Spleen (tissue), 7 donors: ENCODE results near the gene UGCG.

Experiments
- POLR2A ChIP-seq, 3 donors: fragments of 450-650 bp; IDR thresholded peaks; one replicate each; pipeline ENCODE4 v1.5.1; 2017; ENCODE audit warnings: antibody characterized with exemption in 3 of 3, mild to moderate bottlenecking in 1 of 3
- TF ChIP-seq, protein P1 (sequence below), 11 experiments: fragments of 200-600 bp in 7 of 11; fragments of 450-650 bp in 4 of 11; sonication (generic) in 4 of 11; IDR thresholded peaks in 8 of 11; conservative IDR thresholded peaks in 3 of 11; 1 replicate in 7 of 11; 2 replicates in 4 of 11; pipeline versions ENCODE4 v1.4.0 to v1.8.0; 2016 to 2021; ENCODE audit warnings: antibody characterized with exemption in 11 of 11, inconsistent platforms in 4 of 11, mild to moderate bottlenecking in 1 of 11
- donor health status: DM: no; HTN: no; CAD: no; lungs with moderate emphysema.
- donor health status: DM: no; HTN: no; CAD: no.
- donor health status: DM: no; HTN: no; CAD: no.

DNA sequence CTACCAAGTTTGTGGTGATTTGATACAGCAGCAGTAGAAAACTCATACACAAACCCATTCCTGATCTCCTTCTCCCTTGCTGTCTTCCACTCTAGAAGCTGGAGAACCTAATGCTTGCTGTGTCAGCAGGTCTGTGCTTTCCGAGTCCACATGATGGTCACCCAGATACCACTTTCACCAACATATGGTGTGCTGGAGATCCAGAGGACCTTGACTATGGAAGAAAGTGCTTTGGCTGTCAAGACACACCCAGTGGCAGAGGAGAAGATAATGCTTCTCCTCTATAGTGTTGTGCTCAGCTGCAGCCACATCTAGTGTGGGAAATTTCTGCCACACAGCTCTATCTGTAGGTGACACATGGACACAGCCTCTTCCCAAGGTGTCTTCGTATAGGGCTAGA is 67.4 kb downstream of the UGCG start:
- TF ChIP-seq, protein P1, sequence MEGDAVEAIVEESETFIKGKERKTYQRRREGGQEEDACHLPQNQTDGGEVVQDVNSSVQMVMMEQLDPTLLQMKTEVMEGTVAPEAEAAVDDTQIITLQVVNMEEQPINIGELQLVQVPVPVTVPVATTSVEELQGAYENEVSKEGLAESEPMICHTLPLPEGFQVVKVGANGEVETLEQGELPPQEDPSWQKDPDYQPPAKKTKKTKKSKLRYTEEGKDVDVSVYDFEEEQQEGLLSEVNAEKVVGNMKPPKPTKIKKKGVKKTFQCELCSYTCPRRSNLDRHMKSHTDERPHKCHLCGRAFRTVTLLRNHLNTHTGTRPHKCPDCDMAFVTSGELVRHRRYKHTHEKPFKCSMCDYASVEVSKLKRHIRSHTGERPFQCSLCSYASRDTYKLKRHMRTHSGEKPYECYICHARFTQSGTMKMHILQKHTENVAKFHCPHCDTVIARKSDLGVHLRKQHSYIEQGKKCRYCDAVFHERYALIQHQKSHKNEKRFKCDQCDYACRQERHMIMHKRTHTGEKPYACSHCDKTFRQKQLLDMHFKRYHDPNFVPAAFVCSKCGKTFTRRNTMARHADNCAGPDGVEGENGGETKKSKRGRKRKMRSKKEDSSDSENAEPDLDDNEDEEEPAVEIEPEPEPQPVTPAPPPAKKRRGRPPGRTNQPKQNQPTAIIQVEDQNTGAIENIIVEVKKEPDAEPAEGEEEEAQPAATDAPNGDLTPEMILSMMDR (IDR thresholded peaks at IDR 0.05 in 8 of 11, conservative IDR thresholded peaks at IDR 0.05 in 3 of 11) = no peak
- no peak for TF ChIP-seq POLR2A (IDR thresholded peaks at IDR 0.05)
